HFFc6 (cell line): Measurements from ENCODE around the gene JSRP1. TPM values are rescaled to one million over a fixed set of nuclear protein-coding genes. Genes with fewer than 3 reads are reported as not detected.

Experiments used
- DNase-seq: peaks from one replicate; pipeline ENCODE4 v3.0.0-alpha.2; 2018
- H3K27ac Mint-ChIP-seq: 2 replicates; pipeline ENCODE4 v1.8.0; 2020; ENCODE audit warnings: mild to moderate bottlenecking, mixed read lengths
- H3K27me3 Mint-ChIP-seq: 2 replicates; pipeline ENCODE4 v1.8.0; 2021; ENCODE audit warnings: mild to moderate bottlenecking, moderate library complexity, mixed read lengths; ENCODE audit not compliant: insufficient read depth
- H3K36me3 Mint-ChIP-seq: 2 replicates; pipeline ENCODE4 v1.8.0; 2021; ENCODE audit warnings: low read depth, mixed read lengths
- H3K4me1 Mint-ChIP-seq: 2 replicates; pipeline ENCODE4 v1.8.0; 2020; ENCODE audit warnings: low read depth, mixed read lengths
- H3K4me3 Mint-ChIP-seq: 2 replicates; pipeline ENCODE4 v1.8.0; 2020; ENCODE audit warnings: mild to moderate bottlenecking, moderate library complexity, mixed read lengths
- H3K9me3 Mint-ChIP-seq: 2 replicates; pipeline ENCODE4 v1.8.0; 2020; ENCODE audit warnings: mild to moderate bottlenecking, mixed read lengths
- total RNA-seq, 6 experiments: library from RNA; stranded (reverse); fragmentation: NEBNext Ultra II Directional; extraction: Animal tissue kit (Norgen Biotek cat#: 25700); gene quantifications; 2 replicates in 1 of 6; 3 replicates in 5 of 6; pipeline ENCODE4 v1.2.3, GENCODE V29; 2021
- TF ChIP-seq, protein P1 (sequence below): fragments of 200-600 bp; sonication (generic); IDR thresholded peaks from 2 replicates; pipeline ENCODE4 v1.5.0; 2021; ENCODE audit warnings: antibody characterized with exemption, mild to moderate bottlenecking

Gene JSRP1
- total RNA-seq, 6 experiments from 2014 or later = 0.27 to 0.99 (median 0.72) TPM

DNA sequence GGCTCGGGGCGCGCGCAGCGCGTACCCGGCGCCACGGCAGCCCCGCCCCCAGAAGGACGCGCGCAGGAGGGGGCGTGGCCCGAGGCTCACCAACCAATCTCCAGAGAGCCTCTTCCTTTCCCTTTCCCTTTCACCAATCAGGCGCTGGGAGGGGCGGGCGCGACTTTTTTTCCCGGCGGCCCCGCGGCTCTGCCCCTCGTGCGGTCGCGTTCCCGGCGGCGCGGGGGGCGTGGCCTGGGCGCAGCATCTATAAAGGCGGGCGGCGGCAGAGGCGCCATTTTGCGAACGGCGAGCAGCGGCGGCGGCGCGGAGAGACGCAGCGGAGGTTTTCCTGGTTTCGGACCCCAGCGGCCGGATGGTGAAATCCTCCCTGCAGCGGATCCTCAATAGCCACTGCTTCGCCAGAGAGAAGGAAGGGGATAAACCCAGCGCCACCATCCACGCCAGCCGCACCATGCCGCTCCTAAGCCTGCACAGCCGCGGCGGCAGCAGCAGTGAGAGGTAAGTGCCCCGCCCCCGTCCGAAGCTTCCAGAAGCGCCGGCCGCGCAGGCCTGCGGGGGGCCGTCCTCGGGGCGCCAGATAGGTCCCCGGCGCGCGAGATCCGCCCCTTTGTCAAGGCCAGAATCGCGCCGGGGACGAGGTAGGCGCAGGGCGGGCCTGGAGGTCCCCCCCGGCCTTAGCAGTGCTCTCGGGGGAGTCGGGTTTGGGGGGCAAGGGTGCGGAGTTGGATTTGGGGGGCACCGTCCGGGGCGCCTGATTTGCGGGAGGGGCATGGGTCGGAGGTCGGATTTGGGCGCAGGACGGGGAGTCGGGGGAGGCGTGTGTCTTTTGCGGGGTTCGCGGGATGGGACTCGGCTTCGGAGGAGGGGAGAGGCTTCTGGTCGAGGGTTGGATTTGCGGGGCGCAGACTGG lies 13.3 kb upstream of the JSRP1 start:
- H3K4me1 Mint-ChIP-seq = peaks cover 34% of the 10 kb centered on the region

DNA sequence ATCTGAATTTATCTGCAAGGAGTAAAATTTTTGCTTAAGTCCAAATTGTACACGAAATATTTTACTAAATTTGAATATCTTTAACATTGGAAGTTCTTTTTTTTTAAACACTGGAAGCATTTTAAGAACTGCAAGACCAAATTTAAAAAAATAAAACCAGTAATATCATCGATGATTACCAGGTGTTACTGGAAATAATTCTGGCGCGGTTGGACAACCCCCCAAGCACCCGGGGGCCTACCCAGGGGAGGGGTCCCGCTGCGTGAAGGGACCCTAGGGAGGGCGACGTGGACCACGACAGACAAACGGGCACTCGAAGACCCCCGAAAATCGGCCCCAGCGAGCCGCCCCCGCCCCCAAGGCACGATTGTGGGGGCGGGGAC lies 12.6 kb upstream of the JSRP1 start:
- TF ChIP-seq, protein P1, sequence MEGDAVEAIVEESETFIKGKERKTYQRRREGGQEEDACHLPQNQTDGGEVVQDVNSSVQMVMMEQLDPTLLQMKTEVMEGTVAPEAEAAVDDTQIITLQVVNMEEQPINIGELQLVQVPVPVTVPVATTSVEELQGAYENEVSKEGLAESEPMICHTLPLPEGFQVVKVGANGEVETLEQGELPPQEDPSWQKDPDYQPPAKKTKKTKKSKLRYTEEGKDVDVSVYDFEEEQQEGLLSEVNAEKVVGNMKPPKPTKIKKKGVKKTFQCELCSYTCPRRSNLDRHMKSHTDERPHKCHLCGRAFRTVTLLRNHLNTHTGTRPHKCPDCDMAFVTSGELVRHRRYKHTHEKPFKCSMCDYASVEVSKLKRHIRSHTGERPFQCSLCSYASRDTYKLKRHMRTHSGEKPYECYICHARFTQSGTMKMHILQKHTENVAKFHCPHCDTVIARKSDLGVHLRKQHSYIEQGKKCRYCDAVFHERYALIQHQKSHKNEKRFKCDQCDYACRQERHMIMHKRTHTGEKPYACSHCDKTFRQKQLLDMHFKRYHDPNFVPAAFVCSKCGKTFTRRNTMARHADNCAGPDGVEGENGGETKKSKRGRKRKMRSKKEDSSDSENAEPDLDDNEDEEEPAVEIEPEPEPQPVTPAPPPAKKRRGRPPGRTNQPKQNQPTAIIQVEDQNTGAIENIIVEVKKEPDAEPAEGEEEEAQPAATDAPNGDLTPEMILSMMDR = no peak
- Mint-ChIP-seq H3K36me3 (peaks cover 17% of the 10 kb centered on the region), H3K27ac (peak overlapping the region; percentile 48), H3K27me3 (peaks cover 18% of the 10 kb centered on the region), H3K4me3 (peak overlapping the region; percentile 89), H3K9me3 (no peaks in the 10 kb centered on the region), H3K4me1 (peaks cover 28% of the 10 kb centered on the region)
- no peak for DNase-seq

More for the DNA sequence above, 13.3 kb upstream of the JSRP1 start:
- Mint-ChIP-seq H3K36me3 (peaks cover 23% of the 10 kb centered on the region), H3K27ac (peak overlapping the region; percentile 88), H3K4me3 (peak overlapping the region; percentile 89), H3K9me3 (no peaks in the 10 kb centered on the region), H3K27me3 (peaks cover 24% of the 10 kb centered on the region)
- TF ChIP-seq, protein P1 = no peak; the same call in 1 of the 2 replicates
- peak; percentile 97 for DNase-seq

DNA sequence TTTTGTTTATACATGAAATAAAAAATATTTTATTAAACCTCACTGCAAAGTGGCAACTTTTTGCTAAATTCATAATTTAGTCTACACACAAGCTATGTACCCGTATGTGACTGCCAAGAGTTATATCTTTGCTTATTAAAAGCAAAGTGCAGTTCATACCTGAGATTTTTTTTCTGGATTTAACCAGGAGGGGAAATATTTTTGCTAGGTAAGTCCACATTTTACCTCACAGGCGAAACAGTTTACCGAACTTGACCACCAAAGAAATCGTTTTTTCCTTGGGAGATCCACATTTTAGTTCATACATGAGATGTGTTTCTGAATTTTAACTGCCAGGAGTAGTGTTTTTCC lies 12.2 kb upstream of the JSRP1 start:
- peak overlapping the region; percentile 89 for H3K4me3 Mint-ChIP-seq
- no peaks in the 10 kb centered on the region for H3K9me3 Mint-ChIP-seq
- H3K4me1 Mint-ChIP-seq = peaks cover 24% of the 10 kb centered on the region
- peak overlapping the region; percentile 48 for H3K27ac Mint-ChIP-seq
- H3K27me3 Mint-ChIP-seq = peaks cover 17% of the 10 kb centered on the region
- no peak for DNase-seq
- TF ChIP-seq, protein P1 = no peak
- peaks cover 15% of the 10 kb centered on the region for H3K36me3 Mint-ChIP-seq

DNA sequence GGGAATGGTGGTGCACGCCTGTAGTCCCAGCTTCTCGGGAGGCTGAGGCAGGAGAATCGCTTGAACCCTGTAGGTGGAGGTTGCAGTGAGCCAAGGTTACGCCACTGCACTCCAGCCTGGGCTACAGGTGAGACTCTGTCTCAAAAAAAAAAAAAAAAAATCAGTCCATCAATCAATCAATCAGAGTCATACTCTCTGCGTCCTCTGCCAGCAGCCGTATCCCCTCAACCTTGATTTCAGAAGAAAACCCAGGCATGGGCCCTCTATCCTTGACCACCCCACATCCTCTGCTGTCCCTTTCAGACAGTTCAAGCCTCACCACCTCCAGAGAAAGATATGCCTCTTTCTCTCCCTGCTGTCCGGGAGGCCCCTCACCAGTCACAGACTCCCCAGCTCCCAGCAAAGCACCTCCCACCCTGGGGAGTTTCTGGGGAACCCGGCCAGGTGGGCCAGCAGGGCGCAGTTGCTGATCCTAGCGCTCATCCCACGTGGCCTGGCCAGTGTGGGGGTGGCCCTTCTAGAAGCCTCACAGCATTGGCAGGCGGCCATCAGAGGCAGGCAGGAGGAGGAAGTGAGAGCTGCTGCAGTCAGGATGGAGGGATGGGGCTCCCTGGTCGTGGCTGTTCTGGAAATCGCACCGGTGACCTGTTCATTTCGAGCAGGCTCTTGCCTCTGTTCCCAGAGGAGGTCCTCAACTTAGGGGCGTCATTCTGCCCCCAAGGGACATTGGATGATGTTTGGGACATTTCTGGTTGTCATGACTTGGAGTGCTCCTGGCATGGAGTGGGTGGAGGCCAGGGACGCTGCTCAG lies 10.2 kb upstream of the JSRP1 start:
- Mint-ChIP-seq H3K27me3 (peaks cover 13% of the 10 kb centered on the region), H3K4me3 (no peak overlapping the region), H3K27ac (peak overlapping the region; percentile 69), H3K4me1 (peaks cover 10% of the 10 kb centered on the region), H3K9me3 (no peaks in the 10 kb centered on the region), H3K36me3 (peaks cover 6% of the 10 kb centered on the region)
- TF ChIP-seq, protein P1 = no peak
- DNase-seq = peak; percentile 64

DNA sequence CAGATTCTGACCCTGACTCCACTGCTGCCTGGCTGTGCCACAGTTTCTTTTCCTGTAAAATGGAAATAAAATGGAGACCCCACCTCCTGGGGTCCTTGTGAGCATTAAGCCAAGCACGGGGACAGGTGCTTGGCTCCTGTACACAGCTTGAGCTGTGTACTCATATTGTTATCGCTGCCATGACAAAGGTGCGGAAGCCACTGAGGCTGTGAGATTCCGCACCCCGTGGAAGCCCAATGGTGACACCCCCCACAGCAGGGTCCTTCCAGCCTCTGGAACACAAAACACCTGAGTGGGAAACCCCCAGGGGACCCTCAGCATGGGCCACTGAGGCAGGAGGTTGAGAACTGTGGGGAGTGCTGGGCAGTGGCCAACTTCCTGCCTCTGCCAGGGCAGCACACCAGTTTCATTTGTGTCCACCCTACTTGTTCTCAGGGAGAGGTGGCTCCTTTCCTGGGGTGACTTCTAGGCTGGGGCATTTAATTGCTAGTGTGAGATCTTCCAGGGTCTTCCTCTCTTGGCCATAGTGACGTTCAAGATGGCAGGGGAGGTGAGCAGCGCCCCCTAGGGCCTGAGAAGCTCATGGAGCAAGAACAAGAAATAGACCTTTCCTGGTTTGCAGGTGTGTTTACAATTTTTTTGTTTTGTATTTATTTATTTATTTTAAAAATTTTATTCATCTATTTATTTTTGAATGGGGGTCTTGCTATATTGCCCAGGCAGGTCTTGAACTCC lies 5.4 kb upstream of the JSRP1 start:
- no peak for DNase-seq
- Mint-ChIP-seq H3K27ac (no peak overlapping the region), H3K27me3 (peaks cover 2% of the 10 kb centered on the region; the same call in 1 of the 2 replicates), H3K9me3 (no peaks in the 10 kb centered on the region), H3K4me3 (no peak overlapping the region), H3K36me3 (no peaks in the 10 kb centered on the region), H3K4me1 (peaks cover 18% of the 10 kb centered on the region)
- TF ChIP-seq, protein P1 = peak; percentile 81
